Endodermal cell (in vitro differentiated cells): Measurements from ENCODE around the gene KCNQ1. TPM values are rescaled to one million over a fixed set of nuclear protein-coding genes. Genes with fewer than 3 reads are reported as not detected.

ENCODE experiments used
- DNase-seq: peaks from one replicate; pipeline ENCODE4 v3.0.0-alpha.2; 2017
- H3K27ac ChIP-seq: 2 replicates; pipeline ENCODE4 v1.5.1; 2013; ENCODE audit warnings: mild to moderate bottlenecking, low read depth, low read length, moderate library complexity
- H3K27me3 ChIP-seq: 2 replicates; pipeline ENCODE4 v1.6.1; 2013; ENCODE audit warnings: mild to moderate bottlenecking, low read length, moderate library complexity; ENCODE audit not compliant: insufficient read depth, control insufficient read depth, poor library complexity, severe bottlenecking
- H3K36me3 ChIP-seq: 2 replicates; pipeline ENCODE4 v1.7.0; 2013; ENCODE audit warnings: mild to moderate bottlenecking, low read length, moderate library complexity; ENCODE audit not compliant: control insufficient read depth, insufficient read depth
- H3K4me1 ChIP-seq: one replicate; pipeline ENCODE4 v1.7.0; 2013; ENCODE audit warnings: low read length; ENCODE audit not compliant: control insufficient read depth, insufficient read depth
- H3K4me3 ChIP-seq: 2 replicates; pipeline ENCODE4 v1.5.1; 2013; ENCODE audit warnings: mild to moderate bottlenecking, low read length, moderate library complexity
- H3K9ac ChIP-seq: 2 replicates; pipeline ENCODE4 v1.6.1; 2013; ENCODE audit warnings: mild to moderate bottlenecking, low read length, moderate library complexity; ENCODE audit not compliant: poor library complexity, severe bottlenecking; ENCODE audit errors: extremely low read depth
- H3K9me3 ChIP-seq: 2 replicates; pipeline ENCODE4 v1.6.1; 2013; ENCODE audit warnings: mild to moderate bottlenecking, low read length, moderate library complexity; ENCODE audit not compliant: control insufficient read depth
- H3K27ac Mint-ChIP-seq: 2 replicates; pipeline ENCODE4 v1.8.0; 2020; ENCODE audit warnings: mixed read lengths
- H3K27me3 Mint-ChIP-seq: 2 replicates; pipeline ENCODE4 v1.8.0; 2021; ENCODE audit warnings: mild to moderate bottlenecking, mixed read lengths; ENCODE audit not compliant: insufficient read depth
- H3K36me3 Mint-ChIP-seq: 2 replicates; pipeline ENCODE4 v1.8.0; 2020; ENCODE audit warnings: low read depth, mixed read lengths
- H3K4me1 Mint-ChIP-seq: 2 replicates; pipeline ENCODE4 v1.8.0; 2020; ENCODE audit warnings: mixed read lengths
- H3K4me3 Mint-ChIP-seq: 2 replicates; pipeline ENCODE4 v1.8.0; 2020; ENCODE audit warnings: mild to moderate bottlenecking, moderate library complexity, mixed read lengths
- H3K9me3 Mint-ChIP-seq: 2 replicates; pipeline ENCODE4 v1.8.0; 2020; ENCODE audit warnings: mild to moderate bottlenecking, mixed read lengths
- CTCF ChIP-seq: fragments of 200-600 bp; sonication (generic); conservative IDR thresholded peaks from 2 replicates; pipeline ENCODE4 v1.5.0; 2021; ENCODE audit warnings: antibody characterized with exemption, mild to moderate bottlenecking
- WGBS, 2 experiments: methylation state at CpG; one replicate each; pipeline versions ENCODE4 v1.1.5 to v1.1.7; 2013; ENCODE audit warnings: missing lambda C conversion rate in 2 of 2, mixed read lengths in 1 of 2; ENCODE audit not compliant: insufficient coverage in 1 of 2, insufficient read length in 1 of 2; 5-methylcytosine and 5-hydroxymethylcytosine counted together
- total RNA-seq, 2 donors: library from RNA; stranded (reverse); fragmentation: NEBNext Ultra II Directional in 1 of 2; extraction: Animal tissue kit (Norgen Biotek cat#: 25700) in 1 of 2; gene quantifications; 2 replicates in 1 of 2; 3 replicates in 1 of 2; pipeline ENCODE4 v1.2.1, GENCODE V29; 2021

The KCNQ1 gene
- total RNA-seq, 2 donors from 2014 or later = 1.8 to 3.5 TPM

GRCh38 chr11:2813968-2814367 is 369.2 kb downstream of the KCNQ1 start:
- H3K9ac ChIP-seq = no peak overlapping the region
- H3K9me3 ChIP-seq = peaks cover 2% of the 10 kb centered on the region
- no peak for DNase-seq
- H3K4me3 Mint-ChIP-seq = no peak overlapping the region
- H3K4me1 ChIP-seq = peaks cover 8% of the 10 kb centered on the region
- no peak overlapping the region for H3K27ac Mint-ChIP-seq
- H3K27me3 Mint-ChIP-seq = peaks cover 84% of the 10 kb centered on the region
- no peak overlapping the region for H3K27ac ChIP-seq
- peaks cover 5% of the 10 kb centered on the region for H3K27me3 ChIP-seq
- H3K36me3 ChIP-seq = no peaks in the 10 kb centered on the region
- H3K4me3 ChIP-seq = no peak overlapping the region
- no peak for TF ChIP-seq CTCF
- peaks cover 18% of the 10 kb centered on the region for H3K4me1 Mint-ChIP-seq
- H3K36me3 Mint-ChIP-seq = no peaks in the 10 kb centered on the region
- peaks cover 17% of the 10 kb centered on the region for H3K9me3 Mint-ChIP-seq
- WGBS, 2 experiments = 89 to 100% methylated on average over 1 of the region's 1 CpG

DNA sequence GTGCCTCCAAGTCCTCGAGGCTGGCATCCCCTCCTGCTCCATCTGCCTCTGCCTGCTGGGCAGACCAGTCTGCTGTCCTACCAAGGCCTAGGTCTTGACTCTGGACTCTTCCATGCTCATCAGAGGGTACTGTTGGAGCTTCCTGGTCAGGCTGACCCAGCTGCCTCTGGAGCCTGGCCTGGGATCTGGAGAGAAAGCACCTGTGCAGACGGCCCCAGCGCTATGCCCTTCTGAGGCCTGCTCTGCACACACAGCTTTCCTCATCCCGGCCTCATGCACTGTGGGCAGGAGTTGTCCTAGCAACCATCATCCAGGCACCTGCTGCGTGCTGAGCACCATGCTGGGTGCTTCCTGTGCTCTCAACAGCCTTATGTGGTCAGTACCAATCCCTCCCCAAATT is 369.9 kb downstream of the KCNQ1 start:
- Mint-ChIP-seq H3K36me3 (no peaks in the 10 kb centered on the region), H3K27me3 (peaks cover 80% of the 10 kb centered on the region), H3K9me3 (peaks cover 25% of the 10 kb centered on the region), H3K4me3 (no peak overlapping the region), H3K27ac (no peak overlapping the region), H3K4me1 (peaks cover 18% of the 10 kb centered on the region)
- 82 to 96% methylated on average over 5 of the region's 5 CpGs for WGBS, 2 experiments
- TF ChIP-seq CTCF = no peak
- Histone ChIP-seq H3K4me3 (no peak overlapping the region), H3K4me1 (peaks cover 8% of the 10 kb centered on the region), H3K36me3 (no peaks in the 10 kb centered on the region), H3K27me3 (peaks cover 5% of the 10 kb centered on the region), H3K9me3 (peaks cover 10% of the 10 kb centered on the region), H3K27ac (no peak overlapping the region), H3K9ac (no peak overlapping the region)
- DNase-seq = no peak

- peaks cover 11% of the 10 kb centered on the region for H3K9me3 ChIP-seq
- no peak overlapping the region for H3K4me3 ChIP-seq
- peaks cover 75% of the 10 kb centered on the region for H3K27me3 Mint-ChIP-seq
- peaks cover 30% of the 10 kb centered on the region for H3K9me3 Mint-ChIP-seq
- peaks cover 5% of the 10 kb centered on the region for H3K27me3 ChIP-seq
- H3K4me1 ChIP-seq = peaks cover 6% of the 10 kb centered on the region
- H3K27ac ChIP-seq = no peak overlapping the region
- no peak for TF ChIP-seq CTCF
- 89 to 92% methylated on average over 15 to 16 of the region's 16 CpGs for WGBS, 2 experiments
- DNase-seq = no peak
- H3K4me3 Mint-ChIP-seq = no peak overlapping the region
- no peaks in the 10 kb centered on the region for H3K36me3 ChIP-seq
- H3K36me3 Mint-ChIP-seq = no peaks in the 10 kb centered on the region
- H3K4me1 Mint-ChIP-seq = peaks cover 13% of the 10 kb centered on the region
- no peak overlapping the region for H3K27ac Mint-ChIP-seq
- no peak overlapping the region for H3K9ac ChIP-seq
These were observed 371.1 kb downstream of the KCNQ1 start for GRCh38 chr11:2815762-2816496.
